Liver (tissue), 9 donors: ENCODE results near the gene ZNF154. TPM values are rescaled to one million over a fixed set of nuclear protein-coding genes. Genes with fewer than 3 reads are reported as not detected.

Experiments used
- DNase-seq: peaks from one replicate; pipeline ENCODE4 v3.0.0-alpha.2; 2017; ENCODE audit warnings: low spot score
- H3K27ac ChIP-seq, 2 donors: one replicate each; pipeline ENCODE4 v1.7.0; 2013; ENCODE audit warnings: inconsistent platforms in 2 of 2, low read length in 2 of 2, control low read depth in 1 of 2, low read depth in 1 of 2, mild to moderate bottlenecking in 1 of 2
- H3K27me3 ChIP-seq, 4 donors: one replicate each; pipeline versions ENCODE4 v1.6.1 to v1.7.0; 2013; ENCODE audit warnings: low read length in 3 of 4, inconsistent platforms in 1 of 4, mild to moderate bottlenecking in 1 of 4, moderate library complexity in 1 of 4; ENCODE audit not compliant: control insufficient read depth in 4 of 4, insufficient read depth in 4 of 4
- H3K36me3 ChIP-seq, 4 donors: one replicate each; pipeline versions ENCODE4 v1.6.1 to v1.7.0; 2013; ENCODE audit warnings: low read length in 3 of 4, mild to moderate bottlenecking in 3 of 4, low read depth in 1 of 4, moderate library complexity in 1 of 4; ENCODE audit not compliant: control insufficient read depth in 4 of 4, insufficient read depth in 3 of 4
- H3K4me1 ChIP-seq, 4 donors: one replicate each; pipeline versions ENCODE4 v1.6.1 to v1.7.0; 2013; ENCODE audit warnings: low read length in 3 of 4, mild to moderate bottlenecking in 3 of 4, moderate library complexity in 1 of 4; ENCODE audit not compliant: control insufficient read depth in 4 of 4, insufficient read depth in 4 of 4
- H3K4me3 ChIP-seq, 3 donors: one replicate each; pipeline versions ENCODE4 v1.6.1 to v1.7.0; 2013; ENCODE audit warnings: low read length in 3 of 3, control low read depth in 1 of 3, low read depth in 1 of 3, mild to moderate bottlenecking in 1 of 3
- H3K9ac ChIP-seq, 2 donors: one replicate each; pipeline ENCODE4 v1.7.0; 2013; ENCODE audit warnings: low read length in 2 of 2, mild to moderate bottlenecking in 2 of 2, moderate library complexity in 2 of 2, control low read depth in 1 of 2, low read depth in 1 of 2
- H3K9me3 ChIP-seq, 4 donors: one replicate each; pipeline versions ENCODE4 v1.6.1 to v1.7.0; 2013; ENCODE audit warnings: low read length in 3 of 4; ENCODE audit not compliant: control insufficient read depth in 4 of 4
- EGR1 ChIP-seq, 2 donors: IDR thresholded peaks; 2 replicates each; pipeline ENCODE4 v1.6.1; 2016 to 2018; ENCODE audit warnings: antibody characterized with exemption in 2 of 2, low read depth in 2 of 2
- FOXA2 ChIP-seq: IDR thresholded peaks from 2 replicates; pipeline ENCODE4 v1.6.1; 2016; ENCODE audit warnings: antibody characterized with exemption
- GABPA ChIP-seq, 2 donors: IDR thresholded peaks in 1 of 2; conservative IDR thresholded peaks in 1 of 2; 2 replicates each; pipeline ENCODE4 v1.6.1; 2016; ENCODE audit warnings: antibody characterized with exemption in 2 of 2, mild to moderate bottlenecking in 1 of 2, moderate library complexity in 1 of 2
- HNF4A ChIP-seq, 2 donors: conservative IDR thresholded peaks; 2 replicates each; pipeline ENCODE4 v1.6.1; 2016; ENCODE audit warnings: antibody characterized with exemption in 2 of 2, mild to moderate bottlenecking in 2 of 2
- HNF4G ChIP-seq: IDR thresholded peaks from 2 replicates; pipeline ENCODE4 v1.6.1; 2016; ENCODE audit warnings: antibody characterized with exemption
- JUND ChIP-seq, 2 donors: IDR thresholded peaks; 2 replicates each; pipeline ENCODE4 v1.6.1; 2016; ENCODE audit warnings: antibody characterized with exemption in 2 of 2
- NR2F2 ChIP-seq: IDR thresholded peaks from 2 replicates; pipeline ENCODE4 v1.6.1; 2016; ENCODE audit warnings: antibody characterized with exemption
- RAD21 ChIP-seq, 2 donors: IDR thresholded peaks; 2 replicates each; pipeline ENCODE4 v1.6.1; 2016; ENCODE audit warnings: antibody characterized with exemption in 2 of 2, mild to moderate bottlenecking in 2 of 2
- SP1 ChIP-seq: IDR thresholded peaks from 2 replicates; pipeline ENCODE4 v1.6.1; 2018; ENCODE audit warnings: antibody characterized with exemption, mild to moderate bottlenecking
- TAF1 ChIP-seq: conservative IDR thresholded peaks from 2 replicates; pipeline ENCODE4 v1.6.1; 2016; ENCODE audit warnings: antibody characterized with exemption, mild to moderate bottlenecking
- YY1 ChIP-seq: IDR thresholded peaks from 2 replicates; pipeline ENCODE4 v1.6.1; 2016; ENCODE audit warnings: antibody characterized with exemption, mild to moderate bottlenecking
- WGBS: extraction: QIAGEN DNeasy Blood & Tissue Kit; methylation state at CpG from one replicate; pipeline ENCODE4 v1.1.7; 2013; 5-methylcytosine and 5-hydroxymethylcytosine counted together
- polyA plus RNA-seq, 2 donors: library from polyadenylated mRNA; stranded (reverse) in 1 of 2; unstranded in 1 of 2; fragments of 200-250 nt in 1 of 2; fragments of >200 nt in 1 of 2; fragmentation: Nextera tagmentation in 1 of 2; extraction: Ambion mirVana in 1 of 2; gene quantifications; one replicate each; pipeline versions ENCODE4 v1.2.1 to v1.2.3, GENCODE V29; 2013 to 2015
- total RNA-seq, 2 donors: library from RNA; depleted of rRNA; stranded (reverse); fragments of >200 nt; gene quantifications; one replicate each; pipeline ENCODE4 v1.2.3, GENCODE V29; 2014
- TF ChIP-seq, protein P1 (sequence below): IDR thresholded peaks from 2 replicates; pipeline ENCODE4 v1.6.1; 2016; ENCODE audit warnings: antibody characterized with exemption, mild to moderate bottlenecking
- TF ChIP-seq, protein P2 (sequence below): IDR thresholded peaks from 2 replicates; pipeline ENCODE4 v1.6.1; 2016; ENCODE audit warnings: antibody characterized with exemption
- TF ChIP-seq, protein P3 (sequence below): IDR thresholded peaks from 2 replicates; pipeline ENCODE4 v1.6.1; 2016; ENCODE audit warnings: antibody characterized with exemption
- donor health status: healthy.
- donor health status: healthy.
- donor health status: healthy.
- donor health status: healthy.
- donor health status: healthy.

The ZNF154 gene
- total and polyA plus RNA-seq, 4 donors, result 0.32 to 4.7 (median 1.3) TPM

DNA sequence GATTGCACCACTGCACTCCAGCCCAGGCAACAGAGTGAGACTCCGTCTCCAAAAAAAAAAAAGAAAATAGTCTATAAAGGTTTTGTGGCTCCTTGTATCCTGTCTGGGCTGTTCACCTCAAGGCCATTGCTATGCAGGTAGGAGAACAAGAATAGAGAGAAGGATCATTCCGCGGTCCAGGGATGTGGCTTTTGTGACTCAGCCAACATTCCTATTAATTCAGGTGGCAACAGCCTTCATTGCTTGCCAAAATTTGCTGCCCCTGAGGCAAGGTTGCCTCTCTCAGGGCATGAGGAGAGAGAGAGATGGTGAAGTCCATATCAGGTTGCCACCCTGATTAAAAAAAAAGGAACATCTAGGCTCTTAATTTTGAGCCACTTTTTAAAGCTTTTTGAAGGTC, 19.3 kb downstream of the ZNF154 start:
- WGBS, result 97% methylated on average over 3 of the region's 3 CpGs
- H3K9me3 ChIP-seq, result peaks cover 46 to 85% (median 64%) of the 10 kb centered on the region in 4 donors

DNA sequence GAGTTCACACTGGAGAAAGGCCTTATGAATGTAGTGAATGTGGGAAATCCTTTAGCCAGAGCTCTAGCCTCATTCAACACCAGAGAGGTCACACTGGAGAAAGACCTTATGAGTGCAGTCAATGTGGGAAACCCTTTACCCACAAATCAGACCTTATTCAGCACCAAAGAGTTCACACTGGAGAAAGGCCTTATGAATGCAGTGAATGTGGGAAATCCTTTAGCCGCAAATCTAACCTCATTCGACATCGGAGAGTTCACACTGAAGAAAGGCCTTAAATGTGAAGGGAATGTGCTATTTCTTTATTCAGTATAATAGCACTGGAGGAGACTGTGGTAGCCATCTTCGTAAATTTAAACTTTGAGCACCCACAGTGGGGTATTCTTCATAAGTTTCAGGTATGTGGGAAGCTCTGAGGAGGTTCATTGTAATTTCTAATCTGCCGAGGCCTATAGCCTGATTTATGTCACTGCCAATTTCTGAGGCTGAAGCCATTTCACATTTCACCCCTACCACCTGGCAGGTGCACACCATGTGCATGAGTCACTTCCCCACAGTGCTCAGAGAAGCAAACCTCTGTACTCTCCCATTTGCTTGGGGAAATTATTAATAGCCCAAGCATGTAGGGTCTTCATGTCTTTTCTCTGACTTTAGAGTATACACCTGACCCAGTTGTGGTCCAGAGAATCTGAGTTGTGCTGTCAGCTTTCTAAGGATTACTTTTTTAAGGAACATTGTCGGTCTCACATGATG, 20.8 kb downstream of the ZNF154 start:
- no peak for DNase-seq
- Histone ChIP-seq H3K4me1 (peaks cover 0 to 5% (median under 1%) of the 10 kb centered on the region in 4 donors), H3K9me3 (peaks cover 46 to 90% (median 69%) of the 10 kb centered on the region in 4 donors), H3K4me3 (peak overlapping the region in 2 of 3 donors; percentile 62 to 66), H3K27ac (no peak overlapping the region), H3K36me3 (peaks cover 0 to 52% (median 48%) of the 10 kb centered on the region in 4 donors), H3K9ac (no peak overlapping the region), H3K27me3 (no peaks in the 10 kb centered on the region)
- TF ChIP-seq, protein P1, sequence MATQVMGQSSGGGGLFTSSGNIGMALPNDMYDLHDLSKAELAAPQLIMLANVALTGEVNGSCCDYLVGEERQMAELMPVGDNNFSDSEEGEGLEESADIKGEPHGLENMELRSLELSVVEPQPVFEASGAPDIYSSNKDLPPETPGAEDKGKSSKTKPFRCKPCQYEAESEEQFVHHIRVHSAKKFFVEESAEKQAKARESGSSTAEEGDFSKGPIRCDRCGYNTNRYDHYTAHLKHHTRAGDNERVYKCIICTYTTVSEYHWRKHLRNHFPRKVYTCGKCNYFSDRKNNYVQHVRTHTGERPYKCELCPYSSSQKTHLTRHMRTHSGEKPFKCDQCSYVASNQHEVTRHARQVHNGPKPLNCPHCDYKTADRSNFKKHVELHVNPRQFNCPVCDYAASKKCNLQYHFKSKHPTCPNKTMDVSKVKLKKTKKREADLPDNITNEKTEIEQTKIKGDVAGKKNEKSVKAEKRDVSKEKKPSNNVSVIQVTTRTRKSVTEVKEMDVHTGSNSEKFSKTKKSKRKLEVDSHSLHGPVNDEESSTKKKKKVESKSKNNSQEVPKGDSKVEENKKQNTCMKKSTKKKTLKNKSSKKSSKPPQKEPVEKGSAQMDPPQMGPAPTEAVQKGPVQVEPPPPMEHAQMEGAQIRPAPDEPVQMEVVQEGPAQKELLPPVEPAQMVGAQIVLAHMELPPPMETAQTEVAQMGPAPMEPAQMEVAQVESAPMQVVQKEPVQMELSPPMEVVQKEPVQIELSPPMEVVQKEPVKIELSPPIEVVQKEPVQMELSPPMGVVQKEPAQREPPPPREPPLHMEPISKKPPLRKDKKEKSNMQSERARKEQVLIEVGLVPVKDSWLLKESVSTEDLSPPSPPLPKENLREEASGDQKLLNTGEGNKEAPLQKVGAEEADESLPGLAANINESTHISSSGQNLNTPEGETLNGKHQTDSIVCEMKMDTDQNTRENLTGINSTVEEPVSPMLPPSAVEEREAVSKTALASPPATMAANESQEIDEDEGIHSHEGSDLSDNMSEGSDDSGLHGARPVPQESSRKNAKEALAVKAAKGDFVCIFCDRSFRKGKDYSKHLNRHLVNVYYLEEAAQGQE, result no peak
- TF ChIP-seq HNF4G, result no peak
- TF ChIP-seq NR2F2, result no peak
- TF ChIP-seq EGR1 (IDR thresholded peaks at IDR 0.05; ENCODE audit: low read depth in 2 of 2), result no peak
- TF ChIP-seq TAF1, result no peak
- TF ChIP-seq JUND (IDR thresholded peaks at IDR 0.05), result no peak
- no peak for TF ChIP-seq FOXA2
- no peak for TF ChIP-seq SP1
- TF ChIP-seq GABPA (IDR thresholded peaks at IDR 0.05 in 1 of 2, conservative IDR thresholded peaks at IDR 0.05 in 1 of 2), result no peak
- TF ChIP-seq HNF4A (conservative IDR thresholded peaks at IDR 0.05), result no peak
- WGBS, result 99% methylated on average over 6 of the region's 6 CpGs

More for the DNA sequence above, 19.3 kb downstream of the ZNF154 start:
- no peak for TF ChIP-seq GABPA (IDR thresholded peaks at IDR 0.05 in 1 of 2, conservative IDR thresholded peaks at IDR 0.05 in 1 of 2)
- no peak for TF ChIP-seq SP1
- no peak for TF ChIP-seq TAF1
- TF ChIP-seq YY1, result no peak
- TF ChIP-seq, protein P2, sequence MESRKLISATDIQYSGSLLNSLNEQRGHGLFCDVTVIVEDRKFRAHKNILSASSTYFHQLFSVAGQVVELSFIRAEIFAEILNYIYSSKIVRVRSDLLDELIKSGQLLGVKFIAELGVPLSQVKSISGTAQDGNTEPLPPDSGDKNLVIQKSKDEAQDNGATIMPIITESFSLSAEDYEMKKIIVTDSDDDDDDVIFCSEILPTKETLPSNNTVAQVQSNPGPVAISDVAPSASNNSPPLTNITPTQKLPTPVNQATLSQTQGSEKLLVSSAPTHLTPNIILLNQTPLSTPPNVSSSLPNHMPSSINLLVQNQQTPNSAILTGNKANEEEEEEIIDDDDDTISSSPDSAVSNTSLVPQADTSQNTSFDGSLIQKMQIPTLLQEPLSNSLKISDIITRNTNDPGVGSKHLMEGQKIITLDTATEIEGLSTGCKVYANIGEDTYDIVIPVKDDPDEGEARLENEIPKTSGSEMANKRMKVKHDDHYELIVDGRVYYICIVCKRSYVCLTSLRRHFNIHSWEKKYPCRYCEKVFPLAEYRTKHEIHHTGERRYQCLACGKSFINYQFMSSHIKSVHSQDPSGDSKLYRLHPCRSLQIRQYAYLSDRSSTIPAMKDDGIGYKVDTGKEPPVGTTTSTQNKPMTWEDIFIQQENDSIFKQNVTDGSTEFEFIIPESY, result no peak
- TF ChIP-seq, protein P1, result no peak
- TF ChIP-seq, protein P3, sequence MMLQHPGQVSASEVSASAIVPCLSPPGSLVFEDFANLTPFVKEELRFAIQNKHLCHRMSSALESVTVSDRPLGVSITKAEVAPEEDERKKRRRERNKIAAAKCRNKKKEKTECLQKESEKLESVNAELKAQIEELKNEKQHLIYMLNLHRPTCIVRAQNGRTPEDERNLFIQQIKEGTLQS, result no peak
- TF ChIP-seq NR2F2, result no peak
- no peak for TF ChIP-seq RAD21 (IDR thresholded peaks at IDR 0.05)
- Histone ChIP-seq H3K9ac (no peak overlapping the region), H3K36me3 (peaks cover 0 to 49% (median 38%) of the 10 kb centered on the region in 4 donors), H3K27ac (no peak overlapping the region), H3K4me3 (peak overlapping the region in 2 of 3 donors; percentile 4 to 9), H3K27me3 (no peaks in the 10 kb centered on the region), H3K4me1 (no peaks in the 10 kb centered on the region)
- DNase-seq, result no peak
